Measurements from ENCODE around the gene ERCC8.

The ERCC8 gene

GRCh38 chr5:60833520-60833919 lies 111.3 kb downstream of the ERCC8 start:
- H3K27ac ChIP-seq (ENCODE audit: low read length), result no peak overlapping the region
- no peaks in the 10 kb centered on the region for H3K27me3 ChIP-seq (ENCODE audit: insufficient read depth, low read length, poor library complexity)
- TF ChIP-seq, protein P1, sequence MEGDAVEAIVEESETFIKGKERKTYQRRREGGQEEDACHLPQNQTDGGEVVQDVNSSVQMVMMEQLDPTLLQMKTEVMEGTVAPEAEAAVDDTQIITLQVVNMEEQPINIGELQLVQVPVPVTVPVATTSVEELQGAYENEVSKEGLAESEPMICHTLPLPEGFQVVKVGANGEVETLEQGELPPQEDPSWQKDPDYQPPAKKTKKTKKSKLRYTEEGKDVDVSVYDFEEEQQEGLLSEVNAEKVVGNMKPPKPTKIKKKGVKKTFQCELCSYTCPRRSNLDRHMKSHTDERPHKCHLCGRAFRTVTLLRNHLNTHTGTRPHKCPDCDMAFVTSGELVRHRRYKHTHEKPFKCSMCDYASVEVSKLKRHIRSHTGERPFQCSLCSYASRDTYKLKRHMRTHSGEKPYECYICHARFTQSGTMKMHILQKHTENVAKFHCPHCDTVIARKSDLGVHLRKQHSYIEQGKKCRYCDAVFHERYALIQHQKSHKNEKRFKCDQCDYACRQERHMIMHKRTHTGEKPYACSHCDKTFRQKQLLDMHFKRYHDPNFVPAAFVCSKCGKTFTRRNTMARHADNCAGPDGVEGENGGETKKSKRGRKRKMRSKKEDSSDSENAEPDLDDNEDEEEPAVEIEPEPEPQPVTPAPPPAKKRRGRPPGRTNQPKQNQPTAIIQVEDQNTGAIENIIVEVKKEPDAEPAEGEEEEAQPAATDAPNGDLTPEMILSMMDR (IDR thresholded peaks at IDR 0.05; ENCODE audit: borderline replicate concordance, extremely low read depth, low read length, poor library complexity, severe bottlenecking), result no peak
- no peak for TF ChIP-seq EZH2 (IDR thresholded peaks at IDR 0.05; ENCODE audit: borderline replicate concordance, low read depth, low read length, severe bottlenecking)
- H3K4me2 ChIP-seq (ENCODE audit: insufficient read depth, low read length), result no peak overlapping the region
- H3K4me1 ChIP-seq (ENCODE audit: insufficient read depth, low read length), result no peaks in the 10 kb centered on the region
- no peak for ATAC-seq (ENCODE audit: insufficient read depth, low read depth)
- H3K79me2 ChIP-seq (ENCODE audit: insufficient read depth, low read length), result no peaks in the 10 kb centered on the region
- no peaks in the 10 kb centered on the region for H3K36me3 ChIP-seq (ENCODE audit: insufficient read depth, low read length)
- no peak overlapping the region for H3K4me3 ChIP-seq (ENCODE audit: low read depth in 1 of 2, low read length in 2 of 2)
- DNase-seq, result no peak
- no peak overlapping the region for H3K9ac ChIP-seq (ENCODE audit: low read depth, low read length)
- H4K20me1 ChIP-seq (ENCODE audit: insufficient read depth, low read length), result no peaks in the 10 kb centered on the region
- no peak overlapping the region for H2AFZ ChIP-seq (ENCODE audit: low read depth, low read length)
- no peaks in the 10 kb centered on the region for H3K9me3 ChIP-seq (ENCODE audit: insufficient read depth, low read length, severe bottlenecking)

DNA sequence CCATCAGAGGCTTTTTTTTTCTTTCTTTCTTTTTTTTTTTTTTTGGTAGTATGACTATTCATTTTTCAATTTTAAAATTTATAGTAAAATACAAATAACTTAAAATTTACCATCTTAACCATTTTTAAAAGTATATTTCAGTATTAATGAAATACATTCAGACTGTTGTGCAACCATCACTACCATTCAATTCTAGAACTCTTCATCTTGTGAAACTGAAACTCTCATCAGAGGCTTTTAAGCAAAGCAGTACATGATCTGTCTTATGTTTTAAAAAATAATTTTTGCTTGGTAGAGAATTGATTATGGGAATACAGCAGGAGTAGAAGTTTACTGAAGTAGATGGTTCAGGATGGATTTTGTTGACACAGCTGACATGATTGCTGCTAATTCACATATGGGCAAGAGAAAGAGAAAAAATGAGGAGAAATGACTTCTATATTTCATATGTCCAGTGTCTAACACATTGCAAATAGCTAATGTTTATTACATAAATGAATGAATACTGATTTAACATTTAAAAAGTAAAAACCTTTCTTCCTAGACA lies 114.2 kb downstream of the ERCC8 start:
- H3K9ac ChIP-seq (ENCODE audit: low read depth, low read length), result no peak overlapping the region
- H2AFZ ChIP-seq (ENCODE audit: low read depth, low read length), result no peak overlapping the region
- H3K27ac ChIP-seq (ENCODE audit: low read length), result no peak overlapping the region
- no peak for ATAC-seq (ENCODE audit: insufficient read depth, low read depth)
- TF ChIP-seq EZH2 (IDR thresholded peaks at IDR 0.05; ENCODE audit: borderline replicate concordance, low read depth, low read length, severe bottlenecking), result no peak
- TF ChIP-seq, protein P1 (IDR thresholded peaks at IDR 0.05; ENCODE audit: borderline replicate concordance, extremely low read depth, low read length, poor library complexity, severe bottlenecking), result no peak
- DNase-seq, result no peak
- H3K79me2 ChIP-seq (ENCODE audit: insufficient read depth, low read length), result no peaks in the 10 kb centered on the region
- H4K20me1 ChIP-seq (ENCODE audit: insufficient read depth, low read length), result no peaks in the 10 kb centered on the region
- no peaks in the 10 kb centered on the region for H3K27me3 ChIP-seq (ENCODE audit: insufficient read depth, low read length, poor library complexity)
- H3K36me3 ChIP-seq (ENCODE audit: insufficient read depth, low read length), result no peaks in the 10 kb centered on the region
- H3K4me3 ChIP-seq (ENCODE audit: low read depth in 1 of 2, low read length in 2 of 2), result no peak overlapping the region
- H3K4me1 ChIP-seq (ENCODE audit: insufficient read depth, low read length), result no peaks in the 10 kb centered on the region
- H3K9me3 ChIP-seq (ENCODE audit: insufficient read depth, low read length, severe bottlenecking), result no peaks in the 10 kb centered on the region
- no peak overlapping the region for H3K4me2 ChIP-seq (ENCODE audit: insufficient read depth, low read length)

DNA sequence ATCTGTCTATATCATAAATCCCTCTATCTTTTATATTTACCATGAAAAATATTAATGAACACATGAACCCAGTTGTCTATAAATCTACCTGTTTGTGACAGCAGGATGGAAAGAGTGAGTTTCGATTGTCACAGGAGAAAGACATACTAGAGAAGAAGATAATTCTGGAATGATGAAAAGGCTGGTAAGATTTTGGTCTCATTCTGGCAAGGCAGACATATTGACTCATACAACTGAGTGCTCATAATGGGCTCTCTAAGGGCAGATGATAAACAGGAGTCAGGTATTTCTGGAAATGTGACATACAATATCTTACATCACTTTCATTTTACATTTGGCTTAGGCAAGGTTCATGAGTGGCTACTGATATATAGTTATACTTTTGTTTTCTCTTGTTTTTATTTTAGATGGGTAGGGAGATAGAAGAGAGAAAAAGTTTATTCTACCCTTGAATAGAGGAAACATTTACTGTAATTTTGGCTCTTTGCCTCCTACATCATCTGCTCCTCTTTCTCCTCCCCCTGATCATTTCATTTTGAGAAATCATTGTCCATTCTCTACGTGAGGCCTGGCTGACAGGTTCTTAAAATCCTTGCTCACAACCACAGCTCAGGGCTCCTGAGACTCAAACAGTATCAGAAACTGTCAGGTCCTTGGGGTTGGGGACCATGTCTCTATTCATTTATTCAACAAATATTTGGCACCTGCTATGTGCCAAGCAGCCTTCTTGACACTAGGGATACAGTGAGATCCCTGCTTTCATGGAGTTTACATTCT lies 115.2 kb downstream of the ERCC8 start:
- TF ChIP-seq, protein P1 (IDR thresholded peaks at IDR 0.05; ENCODE audit: borderline replicate concordance, extremely low read depth, low read length, poor library complexity, severe bottlenecking), result no peak
- no peak for TF ChIP-seq EZH2 (IDR thresholded peaks at IDR 0.05; ENCODE audit: borderline replicate concordance, low read depth, low read length, severe bottlenecking)
- Histone ChIP-seq H3K9me3 (ENCODE audit: insufficient read depth, low read length, severe bottlenecking) (no peaks in the 10 kb centered on the region), H2AFZ (ENCODE audit: low read depth, low read length) (no peak overlapping the region), H3K27ac (ENCODE audit: low read length) (no peak overlapping the region), H3K36me3 (ENCODE audit: insufficient read depth, low read length) (no peaks in the 10 kb centered on the region), H3K4me1 (ENCODE audit: insufficient read depth, low read length) (no peaks in the 10 kb centered on the region), H3K27me3 (ENCODE audit: insufficient read depth, low read length, poor library complexity) (no peaks in the 10 kb centered on the region), H4K20me1 (ENCODE audit: insufficient read depth, low read length) (no peaks in the 10 kb centered on the region), H3K4me2 (ENCODE audit: insufficient read depth, low read length) (no peak overlapping the region), H3K4me3 (ENCODE audit: low read depth in 1 of 2, low read length in 2 of 2) (no peak overlapping the region), H3K9ac (ENCODE audit: low read depth, low read length) (no peak overlapping the region), H3K79me2 (ENCODE audit: insufficient read depth, low read length) (no peaks in the 10 kb centered on the region)
- DNase-seq, result no peak
- no peak for ATAC-seq (ENCODE audit: insufficient read depth, low read depth)

Measured in DND-41 (cell line).